ENCODE results near the gene MARK1. TPM values are rescaled to one million over a fixed set of nuclear protein-coding genes. Genes with fewer than 3 reads are reported as not detected.

Gene MARK1
- total and polyA plus RNA-seq, 4 donors, result 3.9 to 15.7 (median 9.5) TPM

DNA sequence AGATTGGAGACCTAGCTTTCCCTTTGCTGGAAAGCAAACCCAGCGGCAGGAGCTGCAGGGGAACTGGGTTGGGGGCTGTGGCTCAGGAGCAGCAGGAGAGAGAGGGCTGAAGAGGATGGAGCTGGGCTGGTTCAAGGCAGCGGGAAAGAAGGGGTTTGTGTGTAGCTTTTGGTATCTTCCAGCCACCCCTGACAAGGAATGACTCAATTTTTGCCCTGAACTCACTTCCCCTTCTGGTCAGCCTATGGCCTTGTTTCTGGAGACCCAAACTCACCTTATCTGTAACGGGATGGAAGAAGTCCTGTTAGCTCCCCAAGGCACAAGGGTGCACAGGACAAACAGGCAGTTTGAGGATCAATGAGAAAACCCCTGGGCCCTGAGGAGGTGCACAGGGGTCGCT lies 175.4 kb downstream of the MARK1 start:
- Histone ChIP-seq H3K27ac (ENCODE audit: low read depth in 1 of 2, low read length in 2 of 2) (no peak overlapping the region), H3K4me1 (ENCODE audit: control insufficient read depth in 1 of 2, insufficient read depth in 2 of 2, low read length in 2 of 2) (no peaks in the 10 kb centered on the region)
- 87 to 92% methylated on average over 4 of the region's 4 CpGs for WGBS, 2 donors

GRCh38 chr1:220705782-220706181 lies 177.8 kb downstream of the MARK1 start:
- H3K27ac ChIP-seq (ENCODE audit: low read depth in 1 of 2, low read length in 2 of 2), result no peak overlapping the region
- 84 to 92% methylated on average over 7 of the region's 7 CpGs for WGBS, 2 donors

More for the DNA sequence above, 175.4 kb downstream of the MARK1 start:
- Histone ChIP-seq H3K9me3 (ENCODE audit: control insufficient read depth, low read length) (no peaks in the 10 kb centered on the region), H3K27me3 (ENCODE audit: control insufficient read depth in 1 of 2, insufficient read depth in 2 of 2, low read length in 1 of 2) (no peaks in the 10 kb centered on the region), H3K36me3 (ENCODE audit: control insufficient read depth in 1 of 2, insufficient read depth in 2 of 2, low read length in 1 of 2) (no peaks in the 10 kb centered on the region), H3K4me3 (ENCODE audit: low read length in 2 of 2) (no peak overlapping the region)
- DNase-seq, result no peak
- no peak for ATAC-seq (ENCODE audit: low FRiP score)
- intact Hi-C loops (cut with DNase I), result no loop called here

GRCh38 chr1:220706480-220706879 lies 178.5 kb downstream of the MARK1 start:
- no peaks in the 10 kb centered on the region for H3K27me3 ChIP-seq (ENCODE audit: control insufficient read depth in 1 of 2, insufficient read depth in 2 of 2, low read length in 1 of 2)
- WGBS, 2 donors, result 82 to 89% methylated on average over 9 of the region's 9 CpGs
- no peaks in the 10 kb centered on the region for H3K9me3 ChIP-seq (ENCODE audit: control insufficient read depth, low read length)
- H3K36me3 ChIP-seq (ENCODE audit: control insufficient read depth in 1 of 2, insufficient read depth in 2 of 2, low read length in 1 of 2), result no peaks in the 10 kb centered on the region
- no peak overlapping the region for H3K4me3 ChIP-seq (ENCODE audit: low read length in 2 of 2)
- H3K27ac ChIP-seq (ENCODE audit: low read depth in 1 of 2, low read length in 2 of 2), result no peak overlapping the region
- intact Hi-C loops (cut with DNase I), result no loop called here
- ATAC-seq (ENCODE audit: low FRiP score) (no peak), DNase-seq (no peak)
- no peaks in the 10 kb centered on the region for H3K4me1 ChIP-seq (ENCODE audit: control insufficient read depth in 1 of 2, insufficient read depth in 2 of 2, low read length in 2 of 2)

More at GRCh38 chr1:220705782-220706181, 177.8 kb downstream of the MARK1 start:
- intact Hi-C loops (cut with DNase I), result no loop called here
- no peak overlapping the region for H3K4me3 ChIP-seq (ENCODE audit: low read length in 2 of 2)
- H3K4me1 ChIP-seq (ENCODE audit: control insufficient read depth in 1 of 2, insufficient read depth in 2 of 2, low read length in 2 of 2), result no peaks in the 10 kb centered on the region
- H3K9me3 ChIP-seq (ENCODE audit: control insufficient read depth, low read length), result no peaks in the 10 kb centered on the region
- no peak for DNase-seq
- no peaks in the 10 kb centered on the region for H3K36me3 ChIP-seq (ENCODE audit: control insufficient read depth in 1 of 2, insufficient read depth in 2 of 2, low read length in 1 of 2)
- ATAC-seq (ENCODE audit: low FRiP score), result no peak
- H3K27me3 ChIP-seq (ENCODE audit: control insufficient read depth in 1 of 2, insufficient read depth in 2 of 2, low read length in 1 of 2), result no peaks in the 10 kb centered on the region

DNA sequence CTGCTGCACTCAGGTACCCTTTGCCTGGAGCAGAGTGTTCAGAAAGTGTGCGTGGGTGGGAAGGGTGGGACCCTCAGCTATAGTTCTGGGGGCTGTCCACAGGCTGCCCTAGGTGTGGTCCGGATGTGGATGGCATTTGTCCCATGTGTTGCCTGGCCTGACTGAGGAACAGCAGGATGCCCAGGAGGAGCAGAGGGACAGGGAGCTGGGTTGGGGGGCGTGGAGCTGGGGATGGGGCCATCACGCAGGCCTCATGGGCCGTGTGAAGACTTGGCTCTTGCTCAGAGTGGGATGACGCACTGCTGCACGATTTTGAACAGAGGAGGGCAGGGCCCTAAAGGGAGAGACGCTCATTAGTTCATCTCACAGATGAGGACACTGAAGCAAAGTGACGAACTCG lies 179.2 kb downstream of the MARK1 start:
- H3K36me3 ChIP-seq (ENCODE audit: control insufficient read depth in 1 of 2, insufficient read depth in 2 of 2, low read length in 1 of 2), result no peaks in the 10 kb centered on the region
- no peak for DNase-seq
- WGBS, 2 donors, result 90 to 91% methylated on average over 10 of the region's 10 CpGs
- ATAC-seq (ENCODE audit: low FRiP score), result peak; percentile 33
- H3K4me1 ChIP-seq (ENCODE audit: control insufficient read depth in 1 of 2, insufficient read depth in 2 of 2, low read length in 2 of 2), result no peaks in the 10 kb centered on the region
- H3K4me3 ChIP-seq (ENCODE audit: low read length in 2 of 2), result no peak overlapping the region
- H3K9me3 ChIP-seq (ENCODE audit: control insufficient read depth, low read length), result no peaks in the 10 kb centered on the region
- H3K27me3 ChIP-seq (ENCODE audit: control insufficient read depth in 1 of 2, insufficient read depth in 2 of 2, low read length in 1 of 2), result no peaks in the 10 kb centered on the region
- no peak overlapping the region for H3K27ac ChIP-seq (ENCODE audit: low read depth in 1 of 2, low read length in 2 of 2)
- intact Hi-C loops (cut with DNase I), result no loop called here

DNA sequence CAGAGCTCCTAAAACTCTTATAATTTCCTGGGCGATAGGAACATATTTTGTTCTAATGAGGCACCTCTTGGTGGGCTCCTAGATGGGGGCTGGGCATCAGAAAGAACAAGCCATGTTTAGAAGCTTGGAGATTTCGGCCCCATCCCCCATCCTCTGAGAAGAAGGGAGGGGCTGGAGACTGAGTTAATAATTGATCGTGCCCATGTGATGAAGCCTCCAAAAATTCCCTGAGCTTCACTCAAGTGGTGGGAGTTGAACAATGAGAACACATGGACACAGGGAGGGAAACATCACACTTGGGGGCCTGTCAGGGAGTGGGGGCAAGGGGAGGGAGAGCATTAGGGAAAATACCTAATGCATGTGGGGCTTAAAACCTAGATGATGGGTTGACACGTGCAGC lies 180.3 kb downstream of the MARK1 start:
- no peaks in the 10 kb centered on the region for H3K9me3 ChIP-seq (ENCODE audit: control insufficient read depth, low read length)
- DNase-seq, result no peak
- H3K4me3 ChIP-seq (ENCODE audit: low read length in 2 of 2), result no peak overlapping the region
- no peaks in the 10 kb centered on the region for H3K36me3 ChIP-seq (ENCODE audit: control insufficient read depth in 1 of 2, insufficient read depth in 2 of 2, low read length in 1 of 2)
- intact Hi-C loops (cut with DNase I), result no loop called here
- H3K4me1 ChIP-seq (ENCODE audit: control insufficient read depth in 1 of 2, insufficient read depth in 2 of 2, low read length in 2 of 2), result no peaks in the 10 kb centered on the region
- no peak overlapping the region for H3K27ac ChIP-seq (ENCODE audit: low read depth in 1 of 2, low read length in 2 of 2)
- 88 to 92% methylated on average over 4 of the region's 4 CpGs for WGBS, 2 donors
- ATAC-seq (ENCODE audit: low FRiP score), result no peak
- no peaks in the 10 kb centered on the region for H3K27me3 ChIP-seq (ENCODE audit: control insufficient read depth in 1 of 2, insufficient read depth in 2 of 2, low read length in 1 of 2)

DNA sequence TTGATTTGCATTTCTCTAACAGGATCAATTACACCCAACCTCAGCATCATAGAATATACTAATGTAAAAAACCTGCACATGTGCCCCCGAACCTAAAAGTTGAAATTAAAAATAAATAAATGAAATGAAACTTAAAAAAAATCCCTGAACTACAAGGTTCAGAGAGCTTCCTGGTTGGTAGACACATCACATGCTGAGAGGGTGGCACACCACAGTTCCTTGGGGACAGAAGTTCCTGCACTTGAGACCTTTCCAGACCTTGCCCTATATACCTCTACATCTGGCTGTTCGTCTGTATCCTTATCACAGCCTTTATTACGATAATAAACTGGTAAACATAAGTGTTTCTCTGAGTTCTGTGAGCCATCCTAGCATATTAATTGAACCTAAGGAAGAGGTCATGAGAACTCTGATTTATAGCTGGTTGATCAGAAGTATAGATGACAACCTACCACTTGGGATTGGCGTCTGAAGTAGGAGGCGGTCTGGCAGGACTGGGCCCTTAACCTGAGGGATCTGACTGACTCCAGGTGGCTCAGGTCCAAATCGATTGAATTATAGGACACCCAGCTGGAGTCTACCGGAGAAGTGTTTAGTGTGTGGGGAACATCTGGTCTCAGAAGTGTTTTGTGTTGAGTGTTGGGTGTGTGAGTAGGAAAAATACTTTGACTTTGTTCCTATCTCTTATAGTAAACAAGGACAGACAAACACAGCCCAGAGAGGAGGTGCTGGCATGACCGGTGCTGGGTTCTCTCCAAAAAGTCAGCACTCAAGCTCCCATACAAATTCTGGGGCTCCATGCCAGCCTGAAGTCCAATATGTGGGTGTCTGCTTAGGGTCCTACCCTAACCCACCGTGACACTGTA lies 181.2 kb downstream of the MARK1 start:
- no peak for ATAC-seq (ENCODE audit: low FRiP score)
- H3K4me1 ChIP-seq (ENCODE audit: control insufficient read depth in 1 of 2, insufficient read depth in 2 of 2, low read length in 2 of 2), result no peaks in the 10 kb centered on the region
- 66 to 78% methylated on average over 9 of the region's 9 CpGs for WGBS, 2 donors
- no peaks in the 10 kb centered on the region for H3K9me3 ChIP-seq (ENCODE audit: control insufficient read depth, low read length)
- intact Hi-C loops (cut with DNase I), result no loop called here
- H3K36me3 ChIP-seq (ENCODE audit: control insufficient read depth in 1 of 2, insufficient read depth in 2 of 2, low read length in 1 of 2), result no peaks in the 10 kb centered on the region
- no peak overlapping the region for H3K4me3 ChIP-seq (ENCODE audit: low read length in 2 of 2)
- no peak overlapping the region for H3K27ac ChIP-seq (ENCODE audit: low read depth in 1 of 2, low read length in 2 of 2)
- no peaks in the 10 kb centered on the region for H3K27me3 ChIP-seq (ENCODE audit: control insufficient read depth in 1 of 2, insufficient read depth in 2 of 2, low read length in 1 of 2)
- no peak for DNase-seq

GRCh38 chr1:220710333-220710732 lies 182.4 kb downstream of the MARK1 start:
- WGBS, 2 donors, result 89 to 92% methylated on average over 4 of the region's 4 CpGs
- H3K9me3 ChIP-seq (ENCODE audit: control insufficient read depth, low read length), result no peaks in the 10 kb centered on the region
- intact Hi-C loops (cut with DNase I), result no loop called here

DNA sequence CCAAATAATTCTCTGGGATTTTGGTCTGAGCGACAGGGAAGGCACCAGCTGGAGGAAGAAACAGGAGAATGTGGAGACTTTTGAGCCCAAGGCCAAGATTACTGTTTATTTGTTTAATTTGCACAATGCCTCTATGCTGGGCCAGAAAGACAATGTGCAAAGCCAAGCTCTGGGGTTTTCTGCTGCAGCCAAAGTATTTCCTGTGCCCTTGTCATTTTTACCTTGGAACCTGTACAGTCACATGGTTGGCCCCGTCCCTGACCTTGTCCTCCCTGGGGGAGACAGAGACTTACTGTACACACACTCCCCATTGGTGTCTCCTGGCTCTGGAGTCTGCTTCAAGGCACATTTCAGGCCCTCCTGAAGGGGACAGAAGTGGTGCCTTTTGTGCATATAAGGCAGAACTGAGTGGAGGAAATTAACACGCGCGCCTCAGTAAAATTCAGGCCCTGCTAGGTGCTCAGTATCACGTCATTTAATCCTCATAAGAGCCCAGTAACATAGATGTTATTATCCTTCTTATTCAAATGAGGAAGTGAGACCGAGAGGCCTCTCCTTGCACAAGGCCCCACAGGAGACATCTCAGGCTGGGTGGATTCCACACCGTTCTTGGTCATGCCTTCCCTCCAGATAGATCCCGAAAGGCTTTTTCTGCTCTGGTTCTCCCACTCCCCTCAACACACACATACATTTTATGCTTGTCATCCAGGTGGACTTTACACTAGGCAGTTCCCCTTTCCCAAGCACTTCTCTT lies 183.3 kb downstream of the MARK1 start:
- 59 to 65% methylated on average over 9 of the region's 9 CpGs for WGBS, 2 donors
- no peak for ATAC-seq (ENCODE audit: low FRiP score)
- DNase-seq, result no peak
- H3K4me3 ChIP-seq (ENCODE audit: low read length in 2 of 2), result no peak overlapping the region
- H3K36me3 ChIP-seq (ENCODE audit: control insufficient read depth in 1 of 2, insufficient read depth in 2 of 2, low read length in 1 of 2), result no peaks in the 10 kb centered on the region
- H3K27me3 ChIP-seq (ENCODE audit: control insufficient read depth in 1 of 2, insufficient read depth in 2 of 2, low read length in 1 of 2), result no peaks in the 10 kb centered on the region
- no peaks in the 10 kb centered on the region for H3K4me1 ChIP-seq (ENCODE audit: control insufficient read depth in 1 of 2, insufficient read depth in 2 of 2, low read length in 2 of 2)
- no peak overlapping the region for H3K27ac ChIP-seq (ENCODE audit: low read depth in 1 of 2, low read length in 2 of 2)
- intact Hi-C loops (cut with DNase I), result no loop called here
- no peaks in the 10 kb centered on the region for H3K9me3 ChIP-seq (ENCODE audit: control insufficient read depth, low read length)

More at GRCh38 chr1:220710333-220710732, 182.4 kb downstream of the MARK1 start:
- DNase-seq, result no peak
- no peak for ATAC-seq (ENCODE audit: low FRiP score)
- H3K27me3 ChIP-seq (ENCODE audit: control insufficient read depth in 1 of 2, insufficient read depth in 2 of 2, low read length in 1 of 2), result no peaks in the 10 kb centered on the region
- H3K4me3 ChIP-seq (ENCODE audit: low read length in 2 of 2), result no peak overlapping the region
- H3K36me3 ChIP-seq (ENCODE audit: control insufficient read depth in 1 of 2, insufficient read depth in 2 of 2, low read length in 1 of 2), result no peaks in the 10 kb centered on the region
- H3K27ac ChIP-seq (ENCODE audit: low read depth in 1 of 2, low read length in 2 of 2), result no peak overlapping the region
- no peaks in the 10 kb centered on the region for H3K4me1 ChIP-seq (ENCODE audit: control insufficient read depth in 1 of 2, insufficient read depth in 2 of 2, low read length in 2 of 2)
